Right lobe of liver (tissue), 6 donors: ENCODE results near the gene RPS6KC1. TPM values are rescaled to one million over a fixed set of nuclear protein-coding genes. Genes with fewer than 3 reads are reported as not detected.

Experiments used
- ATAC-seq, 4 donors: fragments of 200-7000 bp; cut with Tn5 transposase; one replicate each; pipeline ENCODE4 v1.9.1; 2020; ENCODE audit warnings: mild to moderate bottlenecking in 4 of 4, moderate library complexity in 4 of 4
- DNase-seq, 3 donors: peaks; one replicate each; pipeline ENCODE4 v3.0.0-alpha.2; 2020
- H3K27ac ChIP-seq, 3 donors: fragments of 200-600 bp; one replicate each; pipeline ENCODE4 v1.8.0; 2022
- H3K27me3 ChIP-seq, 2 donors: fragments of 200-600 bp; one replicate each; pipeline ENCODE4 v1.8.0; 2022
- H3K36me3 ChIP-seq, 4 donors: fragments of 200-600 bp; sonication (generic) in 1 of 4; one replicate each; pipeline versions ENCODE4 v1.5.1 to v1.8.0; 2017 to 2022; ENCODE audit warnings: control low read depth in 1 of 4
- H3K4me1 ChIP-seq, 4 donors: fragments of 200-600 bp; sonication (generic) in 1 of 4; one replicate each; pipeline versions ENCODE4 v1.5.1 to v1.8.0; 2017 to 2022; ENCODE audit warnings: control low read depth in 1 of 4
- H3K4me3 ChIP-seq, 3 donors: fragments of 200-600 bp; one replicate each; pipeline ENCODE4 v1.8.0; 2022
- H3K9me3 ChIP-seq, 4 donors: fragments of 200-600 bp; sonication (generic) in 1 of 4; one replicate each; pipeline versions ENCODE4 v1.5.1 to v1.8.0; 2017 to 2022; ENCODE audit warnings: control low read depth in 1 of 4
- POLR2A ChIP-seq: fragments of 450-650 bp; IDR thresholded peaks from one replicate; pipeline ENCODE4 v1.6.1; 2017; ENCODE audit warnings: antibody characterized with exemption, mild to moderate bottlenecking
- WGBS: methylation state at CpG from one replicate; pipeline ENCODE4 v1.1.6; 2018; ENCODE audit warnings: low coverage, low lambda C conversion rate; ENCODE audit not compliant: insufficient coverage; ENCODE audit errors: missing lambda C conversion rate; 5-methylcytosine and 5-hydroxymethylcytosine counted together
- intact Hi-C, 2 donors: fragments of 100-400 bp; cut with DNase I; formaldehyde crosslinking; loops; one replicate each; pipeline versions ENCODE4 v1.11.2 to v1.14.1; 2022
- total RNA-seq, 6 experiments: library from RNA; depleted of rRNA in 2 of 6; stranded (reverse); fragments of >200 nt in 2 of 6; fragmentation: NEBNext Ultra II Directional in 3 of 6; extraction: Animal tissue kit (Norgen Biotek cat#: 25700) in 3 of 6; gene quantifications; one replicate each; pipeline versions ENCODE4 v1.1.0 to v1.2.4, GENCODE V29; 2016 to 2023
- TF ChIP-seq, protein P1 (sequence below), 4 donors: fragments of 200-600 bp in 3 of 4; fragments of 450-650 bp in 1 of 4; IDR thresholded peaks; one replicate each; pipeline versions ENCODE4 v1.5.1 to v1.8.0; 2016 to 2022; ENCODE audit warnings: antibody characterized with exemption in 4 of 4, mild to moderate bottlenecking in 2 of 4
- donor health status: DM: no; HTN: yes; CAD: no.
- donor health status: DM: no; HTN: no; CAD: no.
- donor health status: DM: no; HTN: no; CAD: no.
- donor health status: DM: no; HTN: yes; CAD: no.
- donor health status: DM: no; HTN: yes; CAD: no.

RPS6KC1 gene
- total RNA-seq, 6 experiments from 2014 or later, result 7.7 to 9.1 (median 8.4) TPM

DNA sequence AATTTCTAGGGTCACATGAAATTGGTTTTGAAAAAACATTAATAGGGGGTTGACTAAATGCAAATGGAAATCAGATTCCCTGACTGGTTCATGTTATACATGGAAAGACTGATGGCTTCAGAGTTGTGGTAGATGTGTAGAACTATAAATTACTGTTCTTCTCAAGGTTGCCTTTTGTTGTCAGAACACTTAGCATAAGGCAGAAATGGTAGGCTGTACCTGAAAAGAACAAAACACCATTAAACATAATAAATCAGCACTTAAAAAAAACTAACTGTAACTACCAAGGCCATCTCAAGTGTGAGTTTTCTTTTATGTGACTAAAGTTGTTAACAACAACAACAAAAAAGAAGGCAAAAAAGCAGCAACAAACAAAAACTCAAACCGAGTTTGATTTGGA is 111.8 kb downstream of the RPS6KC1 start:
- Histone ChIP-seq H3K27ac (no peak overlapping the region), H3K4me3 (no peak overlapping the region), H3K4me1 (no peaks in the 10 kb centered on the region), H3K27me3 (no peaks in the 10 kb centered on the region), H3K36me3 (no peaks in the 10 kb centered on the region), H3K9me3 (no peaks in the 10 kb centered on the region)
- intact Hi-C loops, result no loop called here
- 67% methylated on average over 1 of the region's 1 CpG for WGBS
- DNase-seq (no peak), ATAC-seq (no peak)
- no peak for TF ChIP-seq POLR2A
- TF ChIP-seq, protein P1, sequence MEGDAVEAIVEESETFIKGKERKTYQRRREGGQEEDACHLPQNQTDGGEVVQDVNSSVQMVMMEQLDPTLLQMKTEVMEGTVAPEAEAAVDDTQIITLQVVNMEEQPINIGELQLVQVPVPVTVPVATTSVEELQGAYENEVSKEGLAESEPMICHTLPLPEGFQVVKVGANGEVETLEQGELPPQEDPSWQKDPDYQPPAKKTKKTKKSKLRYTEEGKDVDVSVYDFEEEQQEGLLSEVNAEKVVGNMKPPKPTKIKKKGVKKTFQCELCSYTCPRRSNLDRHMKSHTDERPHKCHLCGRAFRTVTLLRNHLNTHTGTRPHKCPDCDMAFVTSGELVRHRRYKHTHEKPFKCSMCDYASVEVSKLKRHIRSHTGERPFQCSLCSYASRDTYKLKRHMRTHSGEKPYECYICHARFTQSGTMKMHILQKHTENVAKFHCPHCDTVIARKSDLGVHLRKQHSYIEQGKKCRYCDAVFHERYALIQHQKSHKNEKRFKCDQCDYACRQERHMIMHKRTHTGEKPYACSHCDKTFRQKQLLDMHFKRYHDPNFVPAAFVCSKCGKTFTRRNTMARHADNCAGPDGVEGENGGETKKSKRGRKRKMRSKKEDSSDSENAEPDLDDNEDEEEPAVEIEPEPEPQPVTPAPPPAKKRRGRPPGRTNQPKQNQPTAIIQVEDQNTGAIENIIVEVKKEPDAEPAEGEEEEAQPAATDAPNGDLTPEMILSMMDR (IDR thresholded peaks at IDR 0.05), result no peak

DNA sequence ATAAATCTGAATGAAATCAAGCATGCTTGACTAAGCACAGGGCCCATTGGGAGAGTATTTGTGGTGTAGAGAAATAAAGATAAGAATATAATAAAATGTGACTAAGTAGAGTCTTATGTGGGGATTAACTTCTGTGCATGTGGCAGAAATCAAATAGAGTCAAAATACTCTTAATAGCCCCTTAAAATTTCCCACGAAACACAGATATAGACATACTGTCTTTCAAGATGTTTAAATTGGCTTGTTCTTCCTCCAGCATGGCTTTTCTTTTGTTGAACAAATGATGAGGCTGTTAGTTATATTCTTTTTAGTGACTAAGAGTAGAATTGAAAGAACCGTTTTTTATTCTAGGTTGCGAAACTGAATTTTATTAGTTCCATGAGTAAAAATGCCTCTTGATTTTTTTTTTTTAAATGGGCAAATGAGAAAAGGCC is 112.3 kb downstream of the RPS6KC1 start:
- no peak overlapping the region for H3K27ac ChIP-seq
- TF ChIP-seq, protein P1 (IDR thresholded peaks at IDR 0.05), result no peak
- no peak for TF ChIP-seq POLR2A
- no peak for DNase-seq
- H3K27me3 ChIP-seq, result no peaks in the 10 kb centered on the region
- intact Hi-C loops, result no loop called here
- no peaks in the 10 kb centered on the region for H3K36me3 ChIP-seq
- ATAC-seq, result no peak
- H3K4me3 ChIP-seq, result no peak overlapping the region
- no peaks in the 10 kb centered on the region for H3K4me1 ChIP-seq
- 76% methylated on average over 3 of the region's 3 CpGs for WGBS
- no peaks in the 10 kb centered on the region for H3K9me3 ChIP-seq

DNA sequence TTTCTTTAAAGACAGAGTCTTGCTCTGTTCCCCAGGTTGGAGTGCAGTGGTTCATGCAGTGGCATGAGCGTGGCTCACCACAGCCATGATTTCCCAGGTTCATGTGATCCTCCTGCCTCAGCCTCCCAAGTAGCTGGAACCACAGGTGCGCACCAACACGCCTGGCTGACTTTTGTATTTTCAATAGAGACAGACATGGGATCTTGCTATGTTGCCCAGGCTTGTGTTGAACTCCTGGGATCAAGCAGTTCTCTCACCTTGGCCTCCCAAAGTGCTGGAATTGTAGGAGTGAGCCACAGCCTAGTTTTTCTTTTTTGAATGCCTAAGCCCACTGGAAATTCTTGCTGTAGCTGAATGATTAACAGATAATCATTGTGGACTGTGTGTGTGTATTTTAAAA is 113.5 kb downstream of the RPS6KC1 start:
- no peak for ATAC-seq
- no peak overlapping the region for H3K27ac ChIP-seq

DNA sequence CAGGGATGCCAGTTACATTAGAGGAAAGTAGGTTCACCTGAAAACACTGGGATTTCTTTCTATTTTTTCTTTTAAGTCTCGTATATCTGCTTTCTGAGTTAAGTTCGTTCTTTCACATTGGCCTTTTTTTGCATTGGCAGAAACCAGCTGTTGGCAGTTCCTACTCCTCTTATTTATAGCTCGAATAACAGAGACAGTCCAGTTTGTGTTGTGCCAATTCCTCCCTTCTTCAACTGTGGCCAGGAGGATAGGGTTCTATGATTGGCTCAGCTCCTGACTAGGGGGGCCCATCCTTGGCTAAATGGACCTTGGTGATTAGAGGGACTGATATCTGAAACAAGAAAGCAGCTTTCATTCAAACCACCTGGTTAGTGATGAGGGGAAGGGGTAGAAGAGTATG is 115.8 kb downstream of the RPS6KC1 start:
- Histone ChIP-seq H3K27ac (no peak overlapping the region), H3K36me3 (no peaks in the 10 kb centered on the region), H3K4me1 (no peaks in the 10 kb centered on the region), H3K4me3 (no peak overlapping the region), H3K9me3 (no peaks in the 10 kb centered on the region), H3K27me3 (no peaks in the 10 kb centered on the region)
- ATAC-seq, result no peak
- TF ChIP-seq POLR2A, result no peak
- TF ChIP-seq, protein P1 (IDR thresholded peaks at IDR 0.05), result no peak
- WGBS, result 85% methylated on average over 3 of the region's 3 CpGs
- intact Hi-C loops, result no loop called here
- DNase-seq, result no peak

More for the DNA sequence above, 113.5 kb downstream of the RPS6KC1 start:
- DNase-seq, result no peak
- Histone ChIP-seq H3K9me3 (no peaks in the 10 kb centered on the region), H3K36me3 (no peaks in the 10 kb centered on the region), H3K27me3 (no peaks in the 10 kb centered on the region), H3K4me1 (no peaks in the 10 kb centered on the region), H3K4me3 (no peak overlapping the region)
- TF ChIP-seq POLR2A, result no peak
- TF ChIP-seq, protein P1 (IDR thresholded peaks at IDR 0.05), result no peak
- intact Hi-C loops, result no loop called here
- WGBS, result 80% methylated on average over 1 of the region's 3 CpGs

DNA sequence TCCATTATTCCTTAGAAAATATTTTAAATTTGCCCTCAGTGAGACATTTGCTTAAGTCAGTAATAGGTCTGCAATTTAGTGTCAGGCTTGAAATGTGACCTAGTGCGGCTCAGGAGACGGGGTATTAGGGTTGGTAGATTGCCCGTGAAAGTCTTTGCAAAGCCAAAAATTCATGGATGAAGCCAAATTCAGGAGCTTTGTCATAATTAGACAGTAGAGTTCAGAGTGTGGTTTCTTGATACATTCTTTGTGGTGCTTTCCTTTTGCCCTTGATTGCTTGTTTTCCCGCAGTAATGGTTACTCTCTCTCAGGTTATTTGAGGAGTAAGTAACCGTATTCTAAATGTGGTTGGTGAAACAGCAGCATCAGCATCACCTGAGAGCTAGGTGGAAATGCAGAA is 120.7 kb downstream of the RPS6KC1 start:
- intact Hi-C loops, result no loop called here
- no peaks in the 10 kb centered on the region for H3K4me1 ChIP-seq
- H3K36me3 ChIP-seq, result peaks cover 0 to 5% (median 0%) of the 10 kb centered on the region in 4 donors
- ATAC-seq (no peak), DNase-seq (no peak)
- no peaks in the 10 kb centered on the region for H3K9me3 ChIP-seq
- H3K27ac ChIP-seq, result no peak overlapping the region
- WGBS, result 92% methylated on average over 5 of the region's 5 CpGs
- TF ChIP-seq POLR2A, result no peak
- TF ChIP-seq, protein P1 (IDR thresholded peaks at IDR 0.05), result no peak
- H3K4me3 ChIP-seq, result no peak overlapping the region
- H3K27me3 ChIP-seq, result no peaks in the 10 kb centered on the region
